HepG2 (cell line): ENCODE data around the gene SEC23IP. TPM values are rescaled to one million over a fixed set of nuclear protein-coding genes. Genes with fewer than 3 reads are reported as not detected.
"Not testable (repeated sequence)": the region's sequence is repeated elsewhere in the genome, so short reads cannot be mapped to it uniquely, and the experiment has no call there.

Experiments
- ATAC-seq: fragments of 200-7000 bp; cut with Tn5 transposase; 3 replicates; pipeline ENCODE4 v1.9.1; 2020; ENCODE audit warnings: mild to moderate bottlenecking, moderate library complexity
- BruUV-seq: library from RNA; stranded (reverse); fragments of 400-500 nt; replicated peaks from 2 replicates; lab custom pipeline; 2021; lab: Mats Ljungman, UMichigan
- CTCF ChIA-PET: fragments of 300-600 bp; formaldehyde crosslinking; extraction: SDS; loops from one replicate; lab custom pipeline; 2021; ENCODE audit warnings: low total read pairs, inconsistent platforms, low intra/inter-chr PET ratio; lab: Yijun Ruan, JAX
- POLR2A ChIA-PET: fragments of 350-600 bp; sonication (Branson Sonifier 250); formaldehyde crosslinking; loops from one replicate; lab custom pipeline; 2020; ENCODE audit warnings: antibody characterized with exemption, inconsistent platforms; lab: Yijun Ruan, JAX
- DNase-seq: peaks from one replicate; pipeline ENCODE4 v3.0.0-alpha.2; 2015; ENCODE audit warnings: low spot score
- FAIRE-seq: peaks from 3 replicates; lab custom pipeline; 2011; peaks lifted over from hg19 to GRCh38; lab: Jason Lieb, UNC
- H2AFZ ChIP-seq: one replicate; pipeline ENCODE4 v1.6.1; 2011; ENCODE audit warnings: low read length, inconsistent platforms
- H3K27ac ChIP-seq: fragments of 300-600 bp; 3 replicates; pipeline ENCODE4 v1.8.0; 2011; ENCODE audit warnings: mixed run types, mild to moderate bottlenecking, mixed read lengths, low read length, inconsistent platforms; ENCODE audit not compliant: insufficient read depth; ENCODE audit errors: extremely low read length
- H3K27me3 ChIP-seq, 2 experiments: fragments of 200-600 bp in 1 of 2; 2 replicates in 1 of 2; 3 replicates in 1 of 2; pipeline versions ENCODE4 v1.6.0 to v1.8.0; 2011; ENCODE audit warnings: low read length in 2 of 2, mild to moderate bottlenecking in 2 of 2, moderate library complexity in 2 of 2, inconsistent platforms in 1 of 2; ENCODE audit not compliant: insufficient read depth in 2 of 2, control insufficient read depth in 1 of 2
- H3K36me3 ChIP-seq, 2 experiments: fragments of 200-600 bp in 1 of 2; replicated peaks in 1 of 2; 2 replicates in 1 of 2; 3 replicates in 1 of 2; pipeline versions ENCODE4 v1.5.1 to v1.8.0; 2011; ENCODE audit warnings: low read length in 2 of 2, inconsistent platforms in 1 of 2; ENCODE audit not compliant: insufficient read depth in 2 of 2, control insufficient read depth in 1 of 2
- H3K4me1 ChIP-seq: 2 replicates; pipeline ENCODE4 v1.5.1; 2012; ENCODE audit warnings: low read length, inconsistent platforms; ENCODE audit not compliant: insufficient read depth
- H3K4me2 ChIP-seq: 2 replicates; pipeline ENCODE4 v1.6.0; 2011; ENCODE audit warnings: low read depth, low read length, inconsistent platforms
- H3K4me3 ChIP-seq, 3 experiments: fragments of 200-600 bp in 1 of 3; sonication (generic), shearing (Covaris generic) in 1 of 3; replicated peaks in 1 of 3; 2 replicates each; pipeline ENCODE4 v1.5.1; 2011 to 2016; ENCODE audit warnings: low read length in 3 of 3, inconsistent platforms in 2 of 3, low read depth in 2 of 3, mild to moderate bottlenecking in 2 of 3, control low read depth in 1 of 3, mixed read lengths in 1 of 3; ENCODE audit not compliant: insufficient read depth in 1 of 3
- H3K79me2 ChIP-seq: one replicate; pipeline ENCODE4 v1.6.1; 2011; ENCODE audit warnings: low read length, inconsistent platforms; ENCODE audit not compliant: insufficient read depth
- H3K9ac ChIP-seq: 2 replicates; pipeline ENCODE4 v1.6.0; 2011; ENCODE audit warnings: mild to moderate bottlenecking, low read depth, low read length, inconsistent platforms; ENCODE audit not compliant: insufficient read depth
- H3K9me3 ChIP-seq: 2 replicates; pipeline ENCODE4 v1.5.1; 2012; ENCODE audit warnings: mild to moderate bottlenecking, low read length
- H4K20me1 ChIP-seq: 2 replicates; pipeline ENCODE4 v1.6.0; 2011; ENCODE audit warnings: inconsistent platforms, mild to moderate bottlenecking, low read length, moderate library complexity; ENCODE audit not compliant: insufficient read depth
- CEBPB ChIP-seq: IDR thresholded peaks from 2 replicates; pipeline ENCODE4 v1.6.1; 2011; ENCODE audit warnings: low read depth, low read length, improper control_type of control experiment, borderline replicate concordance
- FOSL2 ChIP-seq: sonication (generic); formaldehyde crosslinking; IDR thresholded peaks from 2 replicates; pipeline ENCODE4 v1.4.0; 2020; ENCODE audit warnings: missing genetic modification reagents
- YY1 ChIP-seq: IDR thresholded peaks from 2 replicates; pipeline ENCODE4 v1.6.1; 2011; ENCODE audit warnings: low read length, low read depth, moderate library complexity, mild to moderate bottlenecking; ENCODE audit not compliant: insufficient read depth, insufficient replicate concordance
- WGBS: methylation state at CpG from one replicate; pipeline ENCODE4 v1.1.6; 2017; ENCODE audit warnings: low lambda C conversion rate; 5-methylcytosine and 5-hydroxymethylcytosine counted together
- in situ Hi-C: cut with HindIII; loops from 2 replicates; pipeline ENCODE4 v1.10.0; 2017; ENCODE audit warnings: low pct_unique_long_range_greater_than_20kb; ENCODE audit not compliant: extremely low pct_ligation_motif_present
- intact Hi-C: fragments of 100-400 bp; cut with micrococcal nuclease; formaldehyde crosslinking; loops from one replicate; pipeline ENCODE4 v1.10.0; 2022; ENCODE audit not compliant: unreplicated experiment
- polyA plus RNA-seq, 8 experiments: library from polyadenylated mRNA; depleted of rRNA in 3 of 8; stranded (reverse) in 7 of 8; unstranded in 1 of 8; fragments of >200 nt; fragmentation: Illumina TruSeq in 4 of 8; extraction: Trizol in 4 of 8; gene quantifications; 2 replicates each; pipeline versions ENCODE4 v1.2.1 to v1.2.3, GENCODE V29; 2011 to 2016; ENCODE audit warnings: low read depth in 4 of 8, missing spikeins in 1 of 8, mixed read lengths in 1 of 8; ENCODE audit not compliant: insufficient read depth in 1 of 8
- total RNA-seq, 5 experiments: library from RNA; depleted of rRNA; stranded (reverse); fragments of >200 nt; fragmentation: Illumina TruSeq; extraction: Trizol; gene quantifications; 2 replicates each; pipeline ENCODE4 v1.2.3, GENCODE V29; 2016; ENCODE audit warnings: low read depth in 1 of 5

The SEC23IP gene
- total and polyA plus RNA-seq, 2 of the 13 experiments (the other 11 are each of a cell fraction or from before 2014, with no cell fraction given), result 32.3 to 57.7 TPM

- BruUV-seq, H4K20me1 ChIP-seq, H2AFZ ChIP-seq, FAIRE-seq, H3K36me3 ChIP-seq, H3K9me3 ChIP-seq, H3K79me2 ChIP-seq, ATAC-seq, DNase-seq, in situ Hi-C loops, H3K27ac ChIP-seq, H3K27me3 ChIP-seq, CTCF ChIA-PET, intact Hi-C loops, H3K9ac ChIP-seq: not testable (repeated sequence)
- peak overlapping the region; percentile 37 for H3K4me2 ChIP-seq
- POLR2A ChIA-PET, result interaction anchor here (2.5 to 2.9 kb wide), 2 partner anchors 9 to 11 kb away, joined by 11 to 25 read pairs; partner anchors contain the start of genes MCMBP and SEC23IP
- peaks cover 42% of the 10 kb centered on the region for H3K4me1 ChIP-seq
- 69% methylated on average over 9 of the region's 11 CpGs for WGBS
- peak overlapping the region in 1 of 3 experiments; percentile 19; a peak in 2 of 6 replicates for H3K4me3 ChIP-seq
- TF ChIP-seq YY1, result peak; percentile 21
Measured at GRCh38 chr10:119883901-119884611, 8.5 kb upstream of the SEC23IP start.

GRCh38 chr10:119886070-119886469 is 6.5 kb upstream of the SEC23IP start:
- 67% methylated on average over 6 of the region's 6 CpGs for WGBS
- Histone ChIP-seq H3K4me1 (peaks cover 51% of the 10 kb centered on the region), H3K4me2 (0 out of 2 replicates have a peak overlapping the region, but pooled peaks have one; percentile 2)
- ATAC-seq, H3K27ac ChIP-seq, intact Hi-C loops, BruUV-seq, FAIRE-seq, H3K27me3 ChIP-seq, POLR2A ChIA-PET, DNase-seq, CTCF ChIA-PET, H3K9me3 ChIP-seq, H3K9ac ChIP-seq, H4K20me1 ChIP-seq, H2AFZ ChIP-seq, in situ Hi-C loops, H3K36me3 ChIP-seq, H3K4me3 ChIP-seq, H3K79me2 ChIP-seq: not testable (repeated sequence)
- TF ChIP-seq CEBPB (peak; percentile 54; the same call in 1 of the 2 replicates), FOSL2 (0 out of 2 replicates have a peak, but pooled peaks have one; percentile 10)

- FAIRE-seq, result not testable (repeated sequence)
Measured at GRCh38 chr10:119888715-119889114, 3.8 kb upstream of the SEC23IP start.

More at GRCh38 chr10:119888715-119889114, 3.8 kb upstream of the SEC23IP start:
- Histone ChIP-seq H3K4me1 (peaks cover 63% of the 10 kb centered on the region), H3K4me2 (0 out of 2 replicates have a peak overlapping the region, but pooled peaks have one; percentile 7), H3K79me2 (peaks cover 11% of the 10 kb centered on the region)
- H4K20me1 ChIP-seq, ATAC-seq, intact Hi-C loops, H3K9me3 ChIP-seq, H3K9ac ChIP-seq, H3K4me3 ChIP-seq, H3K27me3 ChIP-seq, BruUV-seq, H3K36me3 ChIP-seq, DNase-seq, H3K27ac ChIP-seq, CTCF ChIA-PET, H2AFZ ChIP-seq, in situ Hi-C loops: not testable (repeated sequence)
- POLR2A ChIA-PET, result interaction anchor here (5.7 kb wide), 1 partner anchor 16 kb away, joined by 79 read pairs; the partner anchor contains the start of gene MCMBP
- WGBS, result 55% methylated on average over 3 of the region's 3 CpGs
